ENCODE data around the gene LIF.

- TF ChIP-seq EZH2 (IDR thresholded peaks at IDR 0.05; ENCODE audit: borderline replicate concordance, low read length) (no peak), CTCF (conservative IDR thresholded peaks at IDR 0.05 in 1 of 2, IDR thresholded peaks at IDR 0.05 in 1 of 2; ENCODE audit: extremely low read depth in 1 of 2, insufficient read depth in 1 of 2, low read depth in 1 of 2, low read length in 2 of 2) (no peak)
These were observed 2.9 kb downstream of the LIF start for GRCh38 chr22:30243661-30244060.

Measured in mammary epithelial cell (primary cell).